Spleen (tissue), 7 donors: ENCODE measurements around the gene TRIM66.

Experiments used
- POLR2A ChIP-seq, 3 donors: fragments of 450-650 bp; IDR thresholded peaks; one replicate each; pipeline ENCODE4 v1.5.1; 2017; ENCODE audit warnings: antibody characterized with exemption in 3 of 3, mild to moderate bottlenecking in 1 of 3
- POLR2AphosphoS5 ChIP-seq, 3 donors: sonication (generic); formaldehyde crosslinking; IDR thresholded peaks; one replicate each; pipeline ENCODE4 v1.5.1; 2017; ENCODE audit warnings: antibody characterized with exemption in 3 of 3
- TF ChIP-seq, protein P1 (sequence below), 11 experiments: fragments of 200-600 bp in 7 of 11; fragments of 450-650 bp in 4 of 11; sonication (generic) in 4 of 11; IDR thresholded peaks in 8 of 11; conservative IDR thresholded peaks in 3 of 11; 1 replicate in 7 of 11; 2 replicates in 4 of 11; pipeline versions ENCODE4 v1.4.0 to v1.8.0; 2016 to 2021; ENCODE audit warnings: antibody characterized with exemption in 11 of 11, inconsistent platforms in 4 of 11, mild to moderate bottlenecking in 1 of 11
- donor health status: DM: no; HTN: no; CAD: no; lungs with moderate emphysema.
- donor health status: DM: no; HTN: no; CAD: no.
- donor health status: DM: no; HTN: no; CAD: no.

DNA sequence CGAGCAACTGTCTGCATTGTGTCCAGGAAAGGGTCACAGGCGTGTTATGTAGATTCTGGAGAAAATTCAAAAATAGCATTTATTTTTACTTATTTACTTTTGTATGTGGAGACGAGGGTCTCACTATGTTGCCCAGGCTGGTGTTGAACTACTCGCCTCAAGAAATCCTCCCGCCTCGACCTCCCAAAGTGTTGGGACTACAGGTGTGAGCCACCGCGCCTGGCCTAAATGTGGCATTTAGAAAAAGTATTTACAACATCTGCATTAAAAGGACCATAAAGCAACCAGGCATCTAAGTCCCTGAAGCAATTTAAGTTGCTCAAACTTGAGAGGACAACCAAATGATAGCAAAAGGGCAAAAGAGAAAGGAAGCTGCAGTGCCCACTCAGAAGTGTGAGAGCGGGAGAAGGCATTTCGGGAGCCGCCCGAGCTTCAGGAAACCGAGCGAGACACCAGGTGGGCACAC lies 595 bp downstream of the TRIM66 start:
- TF ChIP-seq POLR2AphosphoS5 (IDR thresholded peaks at IDR 0.05) (no peak), POLR2A (IDR thresholded peaks at IDR 0.05) (no peak)
- TF ChIP-seq, protein P1, sequence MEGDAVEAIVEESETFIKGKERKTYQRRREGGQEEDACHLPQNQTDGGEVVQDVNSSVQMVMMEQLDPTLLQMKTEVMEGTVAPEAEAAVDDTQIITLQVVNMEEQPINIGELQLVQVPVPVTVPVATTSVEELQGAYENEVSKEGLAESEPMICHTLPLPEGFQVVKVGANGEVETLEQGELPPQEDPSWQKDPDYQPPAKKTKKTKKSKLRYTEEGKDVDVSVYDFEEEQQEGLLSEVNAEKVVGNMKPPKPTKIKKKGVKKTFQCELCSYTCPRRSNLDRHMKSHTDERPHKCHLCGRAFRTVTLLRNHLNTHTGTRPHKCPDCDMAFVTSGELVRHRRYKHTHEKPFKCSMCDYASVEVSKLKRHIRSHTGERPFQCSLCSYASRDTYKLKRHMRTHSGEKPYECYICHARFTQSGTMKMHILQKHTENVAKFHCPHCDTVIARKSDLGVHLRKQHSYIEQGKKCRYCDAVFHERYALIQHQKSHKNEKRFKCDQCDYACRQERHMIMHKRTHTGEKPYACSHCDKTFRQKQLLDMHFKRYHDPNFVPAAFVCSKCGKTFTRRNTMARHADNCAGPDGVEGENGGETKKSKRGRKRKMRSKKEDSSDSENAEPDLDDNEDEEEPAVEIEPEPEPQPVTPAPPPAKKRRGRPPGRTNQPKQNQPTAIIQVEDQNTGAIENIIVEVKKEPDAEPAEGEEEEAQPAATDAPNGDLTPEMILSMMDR (IDR thresholded peaks at IDR 0.05 in 8 of 11, conservative IDR thresholded peaks at IDR 0.05 in 3 of 11): no peak
